NOMO-1 (cell line): ENCODE results near the gene TRAPPC2B.

Source experiments
- DNase-seq, 2 experiments: peaks; one replicate each; lab custom pipeline; 2025; ENCODE audit not compliant: unreplicated experiment in 2 of 2; lab: John Stamatoyannopoulos, UW

Gene TRAPPC2B

GRCh38 chr19:57362997-57363687 is at the start of gene TRAPPC2B, which contains the start of gene ZNF547:
TRAPPC2B (plus strand) TSS chr19:57363551; CDS start chr19:57364834, 1,283 bp downstream.
ZNF547 (plus strand) TSS chr19:57363551; CDS start chr19:57368556, 5,005 bp downstream.
- peak; percentile 94 to 96 for DNase-seq

- DNase-seq: no peak
Measured at GRCh38 chr19:57314146-57314545, 49.2 kb upstream of the TRAPPC2B start.

DNA sequence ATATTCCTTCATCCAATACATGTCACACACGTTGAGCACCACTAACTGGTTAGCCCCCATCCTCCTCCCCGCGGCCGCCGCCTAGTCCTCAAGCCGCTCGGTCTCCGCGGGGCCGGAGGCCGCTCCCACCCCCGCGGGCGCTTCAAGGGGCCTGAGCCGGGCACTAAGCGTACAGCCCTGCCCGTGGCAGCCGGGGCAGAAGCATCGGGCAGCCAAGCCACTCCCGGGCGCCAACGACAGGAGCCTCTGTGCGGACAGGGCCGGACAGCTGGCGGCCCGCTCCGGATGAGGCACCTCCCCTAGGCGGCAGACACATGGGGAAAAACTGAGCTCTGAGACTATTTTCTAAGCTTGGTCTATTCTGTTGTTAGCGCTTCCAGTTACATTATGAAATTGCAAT is 45.8 kb upstream of the TRAPPC2B start:
- DNase-seq: no peak

GRCh38 chr19:57319869-57320179 is 43.5 kb upstream of the TRAPPC2B start:
- no peak for DNase-seq

GRCh38 chr19:57320180-57321084 is 42.9 kb upstream of the TRAPPC2B start, which contains the start of gene ZNF543:
ZNF543 (plus strand) TSS chr19:57320472; CDS start chr19:57320854, 382 bp downstream.
- DNase-seq: peak; percentile 86 to 93

DNA sequence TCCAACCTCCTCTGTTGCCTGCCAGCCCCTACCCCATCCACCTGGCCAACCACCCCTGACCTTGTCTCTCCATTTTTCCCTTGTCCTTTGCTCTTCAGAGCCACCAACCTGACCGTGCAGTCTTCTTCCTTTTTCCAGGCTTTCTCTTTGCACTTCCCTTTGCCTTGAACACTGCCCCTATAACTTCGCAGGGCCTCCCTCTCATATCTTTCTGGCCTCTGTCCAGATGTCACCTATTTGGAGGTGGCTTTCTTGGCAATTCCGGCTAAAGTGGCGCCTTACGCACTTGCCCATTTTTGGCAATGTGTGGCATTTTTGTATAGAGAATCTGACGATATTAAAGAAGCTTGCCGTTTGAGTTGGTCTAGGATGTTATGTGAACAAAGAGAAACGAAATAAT is 42.2 kb upstream of the TRAPPC2B start:
- peak; percentile 42 to 60 for DNase-seq

DNA sequence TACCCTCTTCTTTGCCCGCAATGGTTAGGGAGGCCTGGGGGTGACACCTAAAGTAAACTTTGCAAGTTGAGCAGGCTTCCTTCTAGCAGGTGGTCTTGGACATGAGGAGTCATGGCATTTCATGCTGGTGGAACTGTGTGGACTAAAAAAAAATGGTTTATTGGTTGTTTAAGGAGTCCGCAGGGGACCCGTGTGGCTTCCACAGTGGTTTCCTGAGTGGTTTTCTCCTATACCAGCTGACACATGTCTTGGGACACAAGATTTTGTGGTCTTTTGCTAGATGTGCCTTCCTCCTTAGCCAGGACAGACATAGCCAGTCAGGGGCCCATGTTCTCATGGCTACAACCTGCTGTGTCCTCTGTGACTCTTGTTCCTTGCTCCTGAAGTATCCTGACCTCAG is 41.6 kb upstream of the TRAPPC2B start:
- DNase-seq: no peak

DNA sequence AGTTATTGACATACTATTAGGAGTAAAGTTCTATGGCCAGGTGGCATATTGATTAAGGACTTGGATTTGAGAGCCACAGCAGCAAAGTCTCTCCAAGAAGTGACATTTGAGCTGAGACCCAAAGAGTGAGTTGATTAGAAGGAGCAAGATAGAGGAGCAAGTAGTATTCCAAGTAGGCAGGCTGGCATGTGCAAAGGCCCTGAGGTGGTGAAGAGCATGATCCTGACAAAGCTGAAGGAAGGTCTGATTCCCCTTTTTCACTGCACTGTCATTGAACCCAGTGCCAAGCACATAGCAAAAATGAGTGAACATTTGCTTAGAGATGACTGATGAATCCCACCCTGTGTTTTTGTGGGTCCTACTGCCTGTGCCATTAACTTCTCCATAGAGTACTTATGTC is 38.4 kb upstream of the TRAPPC2B start:
- no peak for DNase-seq

- DNase-seq: no peak
Measured at GRCh38 chr19:57327993-57328392, 35.4 kb upstream of the TRAPPC2B start.

- no peak for DNase-seq
Measured at GRCh38 chr19:57334191-57334590, 29.2 kb upstream of the TRAPPC2B start.

DNA sequence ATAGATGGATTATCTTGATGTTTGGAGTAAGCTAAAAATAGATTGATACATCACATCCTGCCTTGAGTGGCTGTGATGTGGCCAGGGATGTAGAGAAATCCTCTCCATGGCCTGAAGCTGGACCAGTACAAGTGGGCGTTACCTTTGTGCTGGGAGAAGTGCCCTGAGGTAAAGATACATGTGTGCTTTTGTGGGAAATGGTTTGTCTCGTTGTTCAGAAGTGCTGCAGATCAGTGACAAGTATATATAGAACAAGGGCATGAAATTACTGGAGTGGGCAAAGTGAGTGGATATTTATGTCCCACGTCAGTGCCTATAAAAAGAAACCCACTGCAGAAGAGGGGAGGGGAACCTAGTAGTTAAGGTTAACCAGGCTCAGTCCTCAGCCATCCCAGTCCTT is 24.5 kb upstream of the TRAPPC2B start:
- no peak for DNase-seq

DNA sequence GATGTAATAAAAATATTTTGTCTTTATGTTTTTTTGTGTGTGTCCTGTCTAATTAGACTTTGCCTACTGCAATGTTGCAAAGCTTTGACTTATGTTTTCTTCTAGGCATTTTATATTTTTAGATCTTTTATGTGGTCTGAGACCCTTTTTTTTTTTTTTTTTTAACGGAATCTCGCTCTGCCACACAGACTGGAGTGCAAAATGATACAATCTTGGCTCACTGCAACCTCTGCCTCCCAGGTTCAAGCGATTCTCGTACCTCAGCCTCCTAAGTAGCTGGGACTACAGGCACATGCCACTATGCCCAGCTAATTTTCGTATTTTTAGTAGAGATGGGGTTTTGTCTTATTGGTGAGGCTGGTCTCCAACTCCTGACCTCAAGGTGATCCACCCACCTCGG is 20.8 kb upstream of the TRAPPC2B start:
- no peak for DNase-seq

DNA sequence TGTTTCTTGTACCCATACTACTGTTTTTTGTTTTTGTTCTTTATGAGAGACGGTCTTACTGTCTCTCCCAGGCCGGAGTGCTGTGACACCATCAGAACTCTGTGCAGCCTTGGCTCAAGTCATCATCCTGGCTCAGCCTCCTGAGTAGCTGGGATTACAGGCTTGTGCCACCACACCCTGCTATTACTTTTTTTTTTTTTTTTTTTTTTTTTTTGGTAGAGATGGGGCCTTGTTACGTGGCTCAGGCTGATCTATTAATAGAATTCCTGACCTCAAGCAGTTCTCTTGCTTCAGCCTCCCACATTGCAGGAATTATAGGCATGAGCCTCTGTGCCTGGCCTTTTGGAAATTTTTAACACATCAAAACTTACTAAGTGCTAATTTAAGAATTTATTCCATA is 15.2 kb upstream of the TRAPPC2B start:
- DNase-seq: no peak

DNA sequence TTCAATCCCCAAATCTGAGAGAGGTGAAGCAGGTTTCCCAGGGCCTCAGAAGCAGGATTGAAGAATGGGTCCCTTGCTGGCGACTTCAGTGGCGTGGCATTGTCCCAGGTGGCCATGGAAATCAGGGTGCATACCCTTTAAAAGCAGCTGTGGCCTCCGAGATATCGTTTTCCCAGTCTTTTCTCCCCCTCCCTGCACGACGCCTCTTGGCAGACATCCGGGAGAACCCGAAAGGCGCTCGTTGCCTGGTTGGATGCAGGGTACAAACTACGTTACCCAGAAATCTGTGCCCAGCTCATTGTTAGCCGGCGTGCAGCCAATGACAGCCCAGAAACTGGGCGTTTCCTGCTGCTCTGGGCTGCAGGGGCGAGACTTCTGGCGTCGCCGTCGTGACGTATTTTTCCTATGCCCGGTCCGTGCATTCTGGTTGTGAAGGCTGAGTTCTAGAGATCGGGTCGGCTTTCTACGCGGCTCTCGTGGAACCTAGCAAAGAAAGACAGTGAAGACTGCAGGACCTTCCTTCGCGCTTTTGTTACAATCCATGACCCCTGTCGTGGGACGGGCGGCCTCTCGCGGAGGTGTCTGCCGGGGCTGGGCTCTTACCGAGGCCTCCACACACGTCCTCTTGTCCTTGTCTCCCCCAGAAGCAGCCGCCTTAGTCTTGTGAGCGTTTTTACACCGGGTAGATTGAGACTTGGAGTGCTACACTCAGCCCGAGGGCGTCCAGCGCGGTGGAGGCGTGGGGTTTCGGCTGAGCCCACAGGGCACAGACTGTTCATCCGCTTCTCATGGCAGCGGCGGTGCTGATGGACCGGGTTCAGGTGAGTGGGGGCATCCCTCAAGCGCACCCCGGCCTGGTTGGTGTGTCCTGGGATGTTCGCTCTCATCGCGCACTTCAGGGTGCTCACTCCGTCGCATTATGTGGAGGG is 12.2 kb upstream of the TRAPPC2B start, which contains the start of gene ZNF304:
Gene ZNF304, plus strand, starts transcription at position 395 of the 929 bp plus-strand sequence. Its CDS starts 394 bp downstream, at position 789.
- peak; percentile 84 to 94 for DNase-seq

- DNase-seq: no peak
Measured at GRCh38 chr19:57351867-57352266, 11.5 kb upstream of the TRAPPC2B start.

GRCh38 chr19:57355916-57356315 is 7.4 kb upstream of the TRAPPC2B start:
- DNase-seq: no peak

DNA sequence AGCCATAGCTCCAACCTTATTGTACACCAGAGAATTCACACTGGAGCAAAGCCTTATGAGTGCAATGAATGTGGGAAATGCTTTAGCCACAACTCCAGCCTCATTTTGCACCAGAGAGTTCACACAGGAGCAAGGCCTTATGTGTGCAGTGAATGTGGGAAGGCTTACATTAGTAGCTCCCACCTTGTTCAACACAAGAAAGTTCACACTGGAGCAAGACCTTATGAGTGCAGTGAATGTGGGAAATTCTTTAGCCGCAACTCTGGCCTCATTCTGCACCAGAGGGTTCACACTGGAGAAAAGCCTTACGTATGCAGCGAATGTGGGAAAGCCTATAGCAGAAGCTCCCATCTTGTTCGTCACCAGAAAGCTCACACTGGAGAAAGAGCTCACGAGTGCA is 5.9 kb upstream of the TRAPPC2B start:
- no peak for DNase-seq

DNA sequence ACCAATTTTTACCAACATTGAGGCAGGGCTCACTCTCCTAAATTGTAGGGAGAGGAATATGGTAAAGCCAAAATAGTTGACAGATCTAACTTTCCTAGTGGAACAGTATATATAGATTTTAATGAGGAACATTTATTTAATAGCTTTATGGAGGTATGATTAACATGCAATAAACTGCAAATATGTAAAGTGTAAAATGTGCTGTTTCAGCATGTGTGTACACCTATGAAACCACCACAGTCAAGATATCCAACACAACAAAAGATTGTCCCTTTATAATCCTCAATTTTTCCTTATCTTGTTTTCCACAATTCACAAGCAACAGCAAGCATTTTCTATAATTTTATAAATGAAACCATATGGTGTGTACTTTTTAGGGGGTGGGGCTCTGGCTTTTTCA is 4.1 kb upstream of the TRAPPC2B start:
- no peak for DNase-seq

DNA sequence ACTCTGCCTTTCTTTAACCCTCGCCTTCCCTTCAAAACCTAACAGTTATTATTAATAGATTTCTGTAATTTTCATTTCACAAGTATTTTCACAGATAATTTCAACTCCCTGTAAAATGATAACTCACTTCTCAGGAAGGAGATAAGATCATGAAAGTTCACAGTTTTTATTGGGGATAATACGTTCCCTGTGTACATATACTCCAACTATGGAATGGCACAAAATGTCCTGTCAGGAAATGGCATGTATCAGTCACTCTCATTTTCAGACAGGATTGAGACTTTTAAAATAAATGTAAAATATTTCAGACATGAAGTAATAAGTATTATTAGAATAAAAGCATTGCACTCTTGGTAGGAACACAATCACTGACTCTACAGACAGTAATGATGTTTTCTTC is 932 bp upstream of the TRAPPC2B start:
- DNase-seq: no peak

GRCh38 chr19:57363688-57364181 is 384 bp downstream of the TRAPPC2B start:
- DNase-seq: no peak

DNA sequence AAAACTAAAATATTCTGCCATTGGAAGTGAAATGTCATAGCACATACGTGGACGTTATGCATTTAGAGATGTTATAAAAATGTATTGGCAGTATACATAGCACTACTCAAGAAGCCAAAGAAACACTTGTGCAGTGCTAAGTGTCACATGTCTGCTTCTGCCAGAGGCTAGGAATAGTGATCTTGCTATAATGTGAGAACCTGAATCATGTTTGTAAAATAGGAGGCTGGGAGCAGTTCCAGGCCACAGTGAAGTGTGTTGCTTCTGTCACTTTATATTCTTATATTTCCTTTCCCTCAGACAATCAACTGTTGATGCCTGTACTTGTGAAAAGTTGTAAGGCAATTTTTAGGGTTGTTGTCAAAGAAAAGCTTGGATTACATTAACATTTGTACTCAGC is 3.4 kb downstream of the TRAPPC2B start:
- DNase-seq: no peak
